ENCODE results near the gene EYA3.

The EYA3 gene

GRCh38 chr1:28088168-28088961, at the start of gene EYA3:
Gene EYA3, minus strand, starts transcription at chr1:28088610. Its CDS starts 30,584 bp downstream, at chr1:28058026.
- Histone ChIP-seq H3K4me3 (ENCODE audit: low read length) (peak within 1 kb of the TSS; percentile 97), H3K27me3 (ENCODE audit: insufficient read depth, low read length) (no peaks in the 10 kb centered on the region), H3K9ac (ENCODE audit: low read depth, low read length) (peak within 1 kb of the TSS; percentile 97), H3K36me3 (ENCODE audit: insufficient read depth, low read depth, low read length) (no peaks in the 10 kb centered on the region), H3K9me3 (ENCODE audit: insufficient read depth, low read depth, low read length) (no peaks in the 10 kb centered on the region), H3K27ac (ENCODE audit: low read length) (peak within 1 kb of the TSS; percentile 42), H3K4me1 (ENCODE audit: insufficient read depth, low read length) (peaks cover 7% of the 10 kb centered on the region; the same call in 1 of the 2 replicates)

DNA sequence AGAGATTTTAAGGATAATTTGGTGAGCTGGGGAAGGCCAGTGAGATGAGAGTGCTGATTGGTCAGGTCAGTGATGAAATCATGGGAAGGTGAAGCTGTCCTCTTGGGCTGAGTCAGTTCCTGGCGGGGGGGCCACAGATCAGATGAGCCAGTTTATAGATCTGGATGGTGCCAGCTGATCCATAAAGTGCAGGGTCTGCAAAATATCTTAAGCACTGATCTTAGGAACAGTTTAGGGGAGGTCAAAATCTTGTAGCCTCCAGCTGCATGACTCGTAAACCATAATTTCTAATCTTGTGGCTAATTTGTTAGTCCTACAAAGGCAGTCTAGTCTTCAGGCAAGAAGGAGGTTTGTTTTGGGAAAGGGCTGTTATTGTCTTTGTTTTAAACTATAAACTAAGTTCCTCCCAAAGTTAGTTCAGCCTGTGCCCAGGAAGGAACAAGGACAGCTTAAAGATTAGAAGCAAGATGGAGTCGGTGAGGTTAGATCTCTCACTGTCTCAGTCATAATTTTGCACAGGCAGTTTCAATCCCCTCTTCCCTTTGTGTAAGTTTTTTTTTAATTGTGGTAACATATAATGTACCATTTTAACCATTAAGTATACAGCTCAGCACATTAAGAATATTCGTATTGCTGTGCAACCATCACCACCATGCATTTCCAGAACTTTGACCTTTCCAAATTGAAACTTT, 48.7 kb upstream of the EYA3 start:
- Histone ChIP-seq H3K4me1 (ENCODE audit: insufficient read depth, low read length) (no peaks in the 10 kb centered on the region), H3K9me3 (ENCODE audit: insufficient read depth, low read depth, low read length) (no peaks in the 10 kb centered on the region), H3K4me3 (ENCODE audit: low read length) (no peak overlapping the region), H3K27ac (ENCODE audit: low read length) (no peak overlapping the region), H3K36me3 (ENCODE audit: insufficient read depth, low read depth, low read length) (no peaks in the 10 kb centered on the region), H3K9ac (ENCODE audit: low read depth, low read length) (no peak overlapping the region), H3K27me3 (ENCODE audit: insufficient read depth, low read length) (no peaks in the 10 kb centered on the region)

DNA sequence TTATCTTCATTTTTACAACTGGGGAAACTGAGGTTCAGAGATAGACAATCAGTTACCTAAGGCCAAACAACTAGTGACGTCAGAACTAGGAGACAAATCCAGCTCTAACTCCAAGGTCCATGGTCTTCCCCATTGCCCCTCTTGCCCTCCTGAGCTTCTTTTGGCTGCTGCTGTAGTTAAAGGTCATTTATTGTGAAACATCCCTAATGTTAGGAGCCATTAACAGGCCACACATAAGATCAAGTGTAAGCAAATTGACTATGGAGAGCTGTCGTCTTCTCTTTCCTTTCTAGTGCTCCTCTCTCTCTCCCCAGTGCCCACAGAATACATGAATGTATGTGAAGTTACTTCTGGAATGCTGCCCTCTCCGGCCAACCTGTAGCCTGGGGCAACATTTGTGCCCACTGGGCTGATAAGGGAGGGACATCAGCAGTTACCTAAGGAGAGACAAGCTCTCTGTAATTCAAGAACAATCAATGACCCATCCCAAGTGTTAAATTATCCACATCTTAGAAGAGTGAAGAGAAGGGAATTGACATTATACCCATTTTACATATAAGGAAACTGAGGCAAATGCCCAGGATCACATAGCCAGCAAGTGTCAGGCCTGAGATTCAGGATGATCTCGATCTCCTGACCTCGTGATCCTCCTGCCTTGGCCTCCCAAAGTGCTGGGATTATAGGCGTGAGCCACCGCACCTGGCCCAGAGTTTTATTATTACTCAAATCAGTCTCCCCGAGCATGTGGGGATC, 47.9 kb upstream of the EYA3 start:
- no peaks in the 10 kb centered on the region for H3K9me3 ChIP-seq (ENCODE audit: insufficient read depth, low read depth, low read length)
- H3K27me3 ChIP-seq (ENCODE audit: insufficient read depth, low read length): no peaks in the 10 kb centered on the region
- H3K27ac ChIP-seq (ENCODE audit: low read length): no peak overlapping the region
- no peak overlapping the region for H3K4me3 ChIP-seq (ENCODE audit: low read length)
- no peaks in the 10 kb centered on the region for H3K4me1 ChIP-seq (ENCODE audit: insufficient read depth, low read length)
- no peaks in the 10 kb centered on the region for H3K36me3 ChIP-seq (ENCODE audit: insufficient read depth, low read depth, low read length)
- H3K9ac ChIP-seq (ENCODE audit: low read depth, low read length): no peak overlapping the region

DNA sequence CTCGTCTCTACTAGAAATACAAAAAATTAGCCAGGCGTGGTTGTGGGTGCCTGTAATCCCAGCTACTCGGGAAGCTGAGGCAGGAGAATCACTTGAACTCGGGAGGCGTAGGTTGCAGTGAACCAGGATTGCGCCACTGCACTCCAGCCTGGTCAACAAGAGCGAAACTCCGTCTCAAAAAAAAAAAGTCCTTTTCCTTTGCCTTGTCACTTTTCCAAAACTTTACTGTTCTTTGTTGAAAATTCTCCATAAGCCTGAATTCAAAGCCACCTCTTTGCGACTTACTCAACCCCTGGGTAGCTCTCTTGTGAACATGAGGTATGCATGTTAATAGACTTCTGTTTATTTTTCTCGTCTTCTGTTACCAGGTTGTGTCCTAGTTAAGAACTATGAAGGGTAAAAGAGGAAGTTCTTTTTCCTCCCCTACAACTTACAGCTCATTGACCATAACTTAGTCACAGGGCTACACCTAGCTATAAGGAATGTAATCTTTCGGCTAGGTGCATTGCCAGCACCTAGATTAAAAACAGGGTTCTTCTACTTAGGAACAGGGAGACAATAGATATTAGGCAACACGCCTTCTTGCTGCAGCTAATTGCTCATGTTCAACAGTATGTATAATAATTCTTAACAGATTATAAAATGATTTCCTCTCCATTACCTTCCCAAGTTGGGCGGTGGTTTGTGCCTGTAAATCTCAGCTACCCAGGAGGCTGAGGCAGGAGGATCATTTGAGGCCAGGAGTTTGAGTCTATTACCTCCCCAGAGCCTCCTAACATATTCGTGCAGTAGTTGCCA, 47.2 kb upstream of the EYA3 start:
- H3K27ac ChIP-seq (ENCODE audit: low read length): no peak overlapping the region
- no peak overlapping the region for H3K4me3 ChIP-seq (ENCODE audit: low read length)
- H3K27me3 ChIP-seq (ENCODE audit: insufficient read depth, low read length): no peaks in the 10 kb centered on the region
- no peaks in the 10 kb centered on the region for H3K36me3 ChIP-seq (ENCODE audit: insufficient read depth, low read depth, low read length)
- no peaks in the 10 kb centered on the region for H3K4me1 ChIP-seq (ENCODE audit: insufficient read depth, low read length)
- no peaks in the 10 kb centered on the region for H3K9me3 ChIP-seq (ENCODE audit: insufficient read depth, low read depth, low read length)
- H3K9ac ChIP-seq (ENCODE audit: low read depth, low read length): no peak overlapping the region

- H3K27ac ChIP-seq (ENCODE audit: low read length): no peak overlapping the region
These were observed 46.3 kb upstream of the EYA3 start for GRCh38 chr1:28134651-28135207.

DNA sequence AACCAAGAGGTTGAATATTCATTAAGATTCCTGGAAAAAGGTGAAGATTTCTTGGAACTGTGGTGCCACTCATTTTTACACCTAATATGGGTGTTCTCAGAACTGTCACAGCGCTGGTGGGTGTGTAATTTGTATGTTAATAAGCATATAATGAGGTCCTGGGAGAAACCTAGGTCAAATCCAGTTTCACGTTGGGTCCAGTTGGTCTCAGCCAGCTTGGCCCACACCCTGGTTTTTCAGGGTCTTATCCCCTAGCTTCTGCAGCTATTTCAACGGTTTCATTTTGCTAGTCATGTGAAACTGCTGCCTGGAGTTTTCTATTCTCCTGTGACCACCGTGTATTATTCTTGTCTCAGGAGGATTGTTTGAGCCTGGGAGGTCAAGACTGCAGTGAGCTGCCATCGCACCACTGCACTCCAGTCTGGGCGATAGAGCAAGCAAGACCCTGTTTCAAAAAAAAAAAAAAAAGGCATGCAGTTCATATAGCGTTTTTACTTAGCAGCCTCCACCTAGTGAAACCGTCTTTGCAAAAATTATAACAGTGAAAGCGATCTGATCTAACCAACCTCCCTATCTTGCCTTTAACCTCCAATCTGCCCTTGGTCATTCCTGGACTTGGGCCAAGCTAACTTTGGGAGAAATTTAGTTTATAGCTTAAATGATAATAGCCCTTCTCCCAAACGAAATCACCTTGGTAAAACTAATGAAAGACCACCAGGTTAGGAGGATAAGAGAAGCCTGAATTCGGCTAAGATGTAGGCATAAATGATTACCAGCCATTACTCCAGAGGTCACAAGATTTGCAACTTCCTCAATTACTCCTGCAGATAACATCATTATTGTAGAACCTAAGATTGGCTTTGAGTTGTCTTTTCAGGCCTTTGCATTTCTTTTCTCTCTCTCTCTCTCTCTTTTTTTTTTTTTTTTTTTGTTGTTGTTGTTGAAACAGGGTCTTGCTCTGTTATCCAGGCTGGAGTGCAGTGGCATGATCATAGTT, 44.1 kb upstream of the EYA3 start:
- Histone ChIP-seq H3K27ac (ENCODE audit: low read length) (no peak overlapping the region), H3K4me1 (ENCODE audit: insufficient read depth, low read length) (no peaks in the 10 kb centered on the region), H3K9ac (ENCODE audit: low read depth, low read length) (no peak overlapping the region), H3K9me3 (ENCODE audit: insufficient read depth, low read depth, low read length) (no peaks in the 10 kb centered on the region), H3K4me3 (ENCODE audit: low read length) (no peak overlapping the region), H3K36me3 (ENCODE audit: insufficient read depth, low read depth, low read length) (no peaks in the 10 kb centered on the region), H3K27me3 (ENCODE audit: insufficient read depth, low read length) (no peaks in the 10 kb centered on the region)

More at GRCh38 chr1:28134651-28135207, 46.3 kb upstream of the EYA3 start:
- no peaks in the 10 kb centered on the region for H3K4me1 ChIP-seq (ENCODE audit: insufficient read depth, low read length)
- no peaks in the 10 kb centered on the region for H3K27me3 ChIP-seq (ENCODE audit: insufficient read depth, low read length)
- H3K36me3 ChIP-seq (ENCODE audit: insufficient read depth, low read depth, low read length): no peaks in the 10 kb centered on the region
- no peak overlapping the region for H3K4me3 ChIP-seq (ENCODE audit: low read length)
- H3K9me3 ChIP-seq (ENCODE audit: insufficient read depth, low read depth, low read length): no peaks in the 10 kb centered on the region
- H3K9ac ChIP-seq (ENCODE audit: low read depth, low read length): no peak overlapping the region

DNA sequence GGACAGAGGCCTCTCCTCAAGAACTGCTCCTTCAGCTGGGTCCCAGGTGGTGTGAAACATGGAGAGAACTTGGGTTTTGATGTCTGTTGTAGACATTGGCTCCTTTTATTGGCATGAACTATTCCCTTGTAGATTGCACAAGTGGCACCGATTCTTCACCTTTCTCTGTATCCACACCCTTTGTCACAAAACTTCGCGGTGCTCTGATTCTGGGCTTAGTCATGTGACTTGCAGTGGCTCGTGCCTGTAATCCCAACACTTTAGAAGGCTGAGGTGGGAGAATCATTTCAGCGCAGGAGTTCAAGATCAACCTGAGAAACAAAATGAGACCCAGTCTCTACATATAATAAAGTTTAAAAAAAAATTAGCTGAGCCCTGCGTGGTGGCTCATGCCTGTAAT, 42.5 kb upstream of the EYA3 start:
- H3K9ac ChIP-seq (ENCODE audit: low read depth, low read length): no peak overlapping the region
- no peaks in the 10 kb centered on the region for H3K9me3 ChIP-seq (ENCODE audit: insufficient read depth, low read depth, low read length)
- no peak overlapping the region for H3K27ac ChIP-seq (ENCODE audit: low read length)
- no peaks in the 10 kb centered on the region for H3K4me1 ChIP-seq (ENCODE audit: insufficient read depth, low read length)
- no peaks in the 10 kb centered on the region for H3K36me3 ChIP-seq (ENCODE audit: insufficient read depth, low read depth, low read length)
- no peaks in the 10 kb centered on the region for H3K27me3 ChIP-seq (ENCODE audit: insufficient read depth, low read length)
- H3K4me3 ChIP-seq (ENCODE audit: low read length): no peak overlapping the region

- no peaks in the 10 kb centered on the region for H3K36me3 ChIP-seq (ENCODE audit: insufficient read depth, low read depth, low read length)
- no peak overlapping the region for H3K27ac ChIP-seq (ENCODE audit: low read length)
- no peaks in the 10 kb centered on the region for H3K27me3 ChIP-seq (ENCODE audit: insufficient read depth, low read length)
- H3K9ac ChIP-seq (ENCODE audit: low read depth, low read length): no peak overlapping the region
- no peak overlapping the region for H3K4me3 ChIP-seq (ENCODE audit: low read length)
- no peaks in the 10 kb centered on the region for H3K4me1 ChIP-seq (ENCODE audit: insufficient read depth, low read length)
- H3K9me3 ChIP-seq (ENCODE audit: insufficient read depth, low read depth, low read length): no peaks in the 10 kb centered on the region
These were observed 40.7 kb upstream of the EYA3 start for GRCh38 chr1:28129150-28129549.

DNA sequence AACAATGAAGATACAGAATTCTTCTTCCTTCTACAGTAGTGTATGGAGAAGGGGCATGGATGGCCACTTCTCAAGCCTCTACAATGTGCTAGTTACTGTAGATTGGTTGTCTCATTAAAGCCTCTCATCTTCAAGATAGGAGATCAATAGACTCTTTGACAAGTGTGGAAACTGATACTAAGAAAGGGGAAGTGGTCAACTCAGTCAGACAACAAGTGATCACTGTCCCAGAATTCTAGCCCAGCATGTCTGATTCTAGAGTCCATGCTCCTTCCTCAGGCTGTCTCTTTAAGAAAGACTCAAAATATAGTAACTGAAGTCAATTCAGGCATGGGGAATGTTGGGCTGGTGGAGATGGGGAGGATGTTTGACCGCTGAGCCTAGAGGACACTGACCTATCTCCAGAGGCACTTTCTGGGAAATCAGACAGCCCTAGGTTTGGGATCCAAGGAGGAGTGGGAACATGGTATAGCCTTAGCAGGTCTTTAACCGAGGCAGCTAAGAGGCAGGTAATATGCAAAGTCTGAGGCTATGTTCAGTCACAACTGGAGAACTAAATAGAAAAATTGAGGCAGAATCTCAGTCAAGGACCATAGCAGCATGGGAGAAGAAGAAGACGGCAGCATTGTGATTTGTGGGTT, 39.3 kb upstream of the EYA3 start:
- H3K4me3 ChIP-seq (ENCODE audit: low read length): no peak overlapping the region
- no peak overlapping the region for H3K27ac ChIP-seq (ENCODE audit: low read length)
- H3K27me3 ChIP-seq (ENCODE audit: insufficient read depth, low read length): no peaks in the 10 kb centered on the region
- H3K9ac ChIP-seq (ENCODE audit: low read depth, low read length): no peak overlapping the region
- no peaks in the 10 kb centered on the region for H3K36me3 ChIP-seq (ENCODE audit: insufficient read depth, low read depth, low read length)
- no peaks in the 10 kb centered on the region for H3K4me1 ChIP-seq (ENCODE audit: insufficient read depth, low read length)
- no peaks in the 10 kb centered on the region for H3K9me3 ChIP-seq (ENCODE audit: insufficient read depth, low read depth, low read length)

Data from iPS-20b (cell line).